HG02884 (cell line): ENCODE data around the gene MPC2.
A peak's percentile ranks its signal among the peaks of the same experiment; 100 is the strongest.

Experiments
- ATAC-seq: cut with Tn5 transposase; IDR thresholded peaks from one replicate; pipeline ENCODE4 v1.9.1; 2021; ENCODE audit warnings: mild to moderate bottlenecking, moderate library complexity; ENCODE audit not compliant: unreplicated experiment

Gene MPC2

DNA sequence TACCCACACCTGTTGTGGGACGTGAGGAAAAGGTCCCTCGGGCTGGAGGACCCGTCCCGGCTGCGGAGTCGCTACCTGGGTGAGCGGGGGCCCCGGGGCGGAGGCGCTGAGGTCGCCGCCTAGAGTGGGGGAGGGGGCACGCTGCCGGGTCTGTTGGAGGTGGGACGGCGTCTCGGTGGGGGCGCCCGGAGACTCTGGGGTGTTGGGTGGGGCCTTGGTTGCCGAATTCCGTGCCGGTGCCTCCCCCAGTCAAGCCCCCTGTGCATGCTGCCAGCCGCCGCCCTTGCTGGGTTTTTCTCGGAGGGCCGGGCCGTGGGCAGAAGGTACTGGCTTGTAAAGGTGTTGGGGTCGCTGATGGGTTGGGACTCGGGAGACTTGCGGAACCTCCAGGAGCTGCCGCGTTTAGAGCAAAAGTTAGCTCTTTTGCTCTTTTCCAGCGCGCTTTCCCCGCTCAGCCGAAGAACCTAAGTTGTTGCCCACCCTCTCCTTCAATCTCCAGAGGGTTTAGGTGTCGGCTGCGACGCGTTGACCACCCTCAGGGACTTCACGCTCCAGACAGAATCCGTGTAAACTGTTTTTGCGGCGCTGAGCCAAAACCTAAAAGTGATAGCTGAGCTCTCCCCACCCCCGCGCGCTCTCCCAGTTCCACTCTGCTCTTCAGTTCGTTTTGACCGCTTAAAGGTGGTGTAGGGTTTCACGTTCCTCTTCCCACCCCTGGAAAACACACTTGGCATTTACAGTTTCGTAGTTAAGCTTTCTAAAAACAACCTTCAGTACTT, at the start of gene MPC2:
MPC2 (minus strand) TSS at position 143 of the 779 bp plus-strand sequence. CDS start 1,231 bp downstream, outside the sequence.
- ATAC-seq: peak; percentile 15

DNA sequence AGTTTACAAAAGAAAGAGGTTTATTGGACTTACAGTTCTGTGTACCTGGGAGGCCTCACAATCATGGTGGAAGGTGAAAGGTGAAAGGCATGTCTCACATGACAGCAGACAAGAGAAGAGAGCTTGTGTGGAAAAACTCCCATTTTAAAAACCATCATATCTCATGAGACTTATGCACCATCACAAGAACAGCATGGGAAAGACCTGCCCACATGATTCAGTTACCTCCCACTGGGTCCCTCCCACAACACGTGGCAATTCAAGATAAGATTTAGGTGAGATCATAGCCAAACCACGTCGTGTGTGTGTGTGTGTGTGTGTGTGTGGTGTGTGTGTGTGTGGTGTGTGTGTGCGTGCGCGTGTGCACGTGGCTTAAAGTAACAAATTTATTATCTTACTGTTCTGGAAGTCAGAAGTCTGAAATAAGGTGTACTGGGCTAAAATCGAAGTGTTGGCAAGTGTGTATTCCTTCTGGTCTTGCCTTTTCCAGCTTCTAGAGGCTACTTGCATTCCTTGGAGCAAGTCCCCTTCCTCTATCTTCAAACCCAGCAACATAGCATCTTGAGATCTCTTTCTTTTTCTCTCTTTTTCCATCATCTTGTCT, 48.1 kb upstream of the MPC2 start:
- no peak for ATAC-seq

DNA sequence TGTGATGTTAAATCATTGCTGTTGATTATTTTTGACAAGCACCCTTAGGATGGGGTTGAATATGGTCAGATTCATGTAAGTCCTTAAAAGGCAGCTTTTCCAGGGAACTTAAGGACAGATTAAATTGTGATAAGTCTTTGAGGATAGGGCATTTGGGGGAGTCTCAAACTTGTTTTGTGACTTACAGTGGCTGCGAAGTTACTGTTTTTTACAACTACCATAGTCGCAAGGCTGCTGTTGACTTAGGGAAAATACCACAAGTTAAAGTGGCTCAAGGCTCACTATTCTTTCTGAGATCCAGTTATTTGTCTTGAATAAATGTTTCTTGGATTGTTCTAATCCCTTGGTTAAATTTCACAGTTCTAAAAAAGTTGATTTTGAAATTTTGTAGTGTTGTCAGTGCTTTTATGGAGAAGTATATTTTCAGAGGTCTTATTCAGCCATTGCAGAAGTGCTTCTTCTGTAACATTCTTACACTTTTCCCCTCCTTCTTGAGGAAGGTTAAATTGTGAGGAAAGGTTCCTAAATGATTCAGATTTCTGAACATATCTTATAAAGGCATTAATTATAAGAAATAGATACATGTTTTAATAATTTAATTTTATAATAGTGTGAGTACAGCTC, 47.0 kb upstream of the MPC2 start:
- no peak for ATAC-seq

DNA sequence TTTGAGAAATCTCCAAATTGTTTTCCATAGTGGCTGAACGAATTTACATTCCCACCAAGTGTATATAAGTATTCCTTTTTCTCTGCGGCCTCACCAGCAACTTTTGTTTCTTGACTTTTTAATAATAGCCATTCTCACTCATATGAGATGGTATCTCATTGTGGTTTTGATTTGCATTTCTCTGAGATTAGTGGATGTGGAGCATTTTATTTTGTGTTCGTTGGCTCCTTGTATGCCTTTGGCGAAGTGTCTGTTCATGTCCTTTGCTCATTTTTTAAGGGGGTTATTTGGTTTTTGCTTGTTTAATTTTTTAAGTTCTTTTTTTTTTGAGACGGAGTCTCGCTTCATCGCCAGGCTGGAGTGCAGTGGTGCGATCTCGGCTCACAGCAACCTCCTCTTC, 45.1 kb upstream of the MPC2 start:
- ATAC-seq: no peak

DNA sequence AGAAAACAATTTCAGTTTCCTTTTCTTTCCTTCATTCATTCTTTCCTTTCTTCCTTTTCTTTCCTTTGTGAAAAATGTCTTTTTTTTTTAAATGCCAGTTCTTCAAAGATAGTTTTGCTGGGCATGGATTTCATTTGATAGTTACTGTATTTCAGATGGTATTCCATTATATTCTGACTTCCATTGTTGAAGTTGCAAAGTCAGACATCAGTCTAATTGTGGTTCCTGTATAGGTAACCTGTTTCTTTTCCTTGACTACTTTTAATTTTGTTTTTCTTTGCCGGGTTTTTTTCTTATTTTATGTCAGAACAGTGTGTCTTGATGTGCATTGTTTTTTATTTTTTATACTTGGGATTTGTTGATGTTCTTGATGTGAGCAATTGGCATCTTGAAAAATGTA, 40.4 kb upstream of the MPC2 start:
- ATAC-seq: no peak

DNA sequence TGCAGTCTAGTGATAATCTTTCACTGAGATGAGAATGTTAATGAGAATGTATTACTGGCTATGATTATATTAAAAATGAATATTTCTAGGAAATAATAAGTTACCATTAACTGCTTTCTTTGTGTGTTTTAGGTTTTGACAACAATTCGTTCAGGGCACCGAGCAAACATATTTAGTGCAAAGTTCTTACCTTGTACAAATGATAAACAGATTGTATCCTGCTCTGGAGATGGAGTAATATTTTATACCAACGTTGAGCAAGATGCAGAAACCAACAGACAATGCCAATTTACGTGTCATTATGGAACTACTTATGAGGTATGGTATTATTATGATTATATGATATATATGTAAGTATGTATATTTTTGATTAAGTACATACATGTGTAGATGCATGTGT, 37.8 kb upstream of the MPC2 start:
- ATAC-seq: no peak

DNA sequence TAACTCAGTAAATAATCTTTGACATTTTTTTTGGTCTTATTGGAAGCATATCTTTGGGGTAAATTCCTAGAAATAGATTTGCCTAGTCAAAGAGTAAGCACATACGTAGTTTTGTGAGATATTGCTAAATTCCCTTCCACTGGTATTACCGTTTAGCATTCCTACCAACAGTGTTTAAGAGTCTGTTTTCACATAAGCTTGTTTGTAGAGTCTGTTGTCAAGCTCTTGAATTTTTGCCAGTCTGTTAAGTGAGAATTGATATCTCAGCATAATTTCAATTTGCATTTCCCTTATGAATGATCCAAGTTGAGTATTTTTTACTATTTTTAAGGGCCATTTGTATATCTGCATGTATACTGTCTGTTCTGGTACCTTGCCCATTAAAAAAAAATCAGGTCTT, 37.0 kb upstream of the MPC2 start:
- ATAC-seq: no peak

DNA sequence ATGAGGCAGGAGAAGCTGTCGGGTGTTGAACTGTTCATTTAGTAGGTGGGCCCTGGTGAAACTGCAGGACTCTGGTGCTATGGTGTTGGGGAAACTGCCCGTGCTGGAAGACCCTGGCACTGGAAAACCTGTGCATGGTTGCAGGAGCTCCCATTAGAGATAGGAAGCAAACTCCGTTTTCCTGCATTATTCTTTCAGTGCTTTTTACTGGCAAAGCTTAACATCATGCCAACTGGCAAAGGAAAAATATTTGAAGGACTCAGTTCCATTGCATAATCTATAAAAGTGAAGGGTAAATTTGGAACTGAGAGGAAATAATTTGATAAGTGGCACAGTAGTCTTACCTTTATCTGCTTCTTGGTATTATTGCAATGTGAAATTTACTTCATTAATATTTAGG, 31.7 kb upstream of the MPC2 start:
- no peak for ATAC-seq

DNA sequence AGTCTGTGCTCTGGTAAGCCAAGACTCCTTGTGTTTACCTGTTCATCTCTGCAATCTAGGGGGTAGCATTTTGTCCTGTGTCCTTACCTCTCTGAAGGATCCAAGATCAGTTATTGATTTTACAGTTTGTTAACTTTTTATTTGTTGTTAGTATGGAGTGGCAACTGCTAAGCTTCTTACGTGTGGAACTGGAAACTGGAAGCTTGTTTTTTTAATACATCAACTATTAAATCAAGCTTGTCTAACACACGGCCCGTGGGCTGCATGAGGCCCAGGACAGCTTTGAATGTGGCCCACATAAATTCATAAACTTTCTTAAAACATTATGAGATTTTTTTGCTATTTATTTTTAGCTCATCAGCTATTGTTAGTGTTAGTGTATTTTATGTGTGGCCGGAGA, 29.2 kb upstream of the MPC2 start:
- ATAC-seq: no peak

DNA sequence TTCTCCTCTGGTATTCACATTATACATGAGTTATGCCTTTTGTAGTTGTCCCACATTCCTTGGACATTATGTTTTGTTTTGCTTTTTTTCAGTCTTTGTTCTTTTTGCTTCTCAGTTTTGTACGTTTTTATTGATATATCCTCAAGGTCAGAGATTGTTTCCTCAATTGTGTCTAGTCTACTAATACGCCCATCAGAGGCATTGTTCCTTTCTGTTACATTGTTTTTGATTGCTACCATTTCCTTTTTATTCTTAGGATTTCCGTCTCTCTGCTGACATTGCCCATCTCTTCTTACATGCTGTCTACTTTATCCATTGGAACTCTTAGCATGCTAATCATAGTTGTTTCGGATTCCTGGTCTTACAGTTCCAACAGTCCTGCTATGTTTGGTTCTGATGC, 27.8 kb upstream of the MPC2 start:
- no peak for ATAC-seq

DNA sequence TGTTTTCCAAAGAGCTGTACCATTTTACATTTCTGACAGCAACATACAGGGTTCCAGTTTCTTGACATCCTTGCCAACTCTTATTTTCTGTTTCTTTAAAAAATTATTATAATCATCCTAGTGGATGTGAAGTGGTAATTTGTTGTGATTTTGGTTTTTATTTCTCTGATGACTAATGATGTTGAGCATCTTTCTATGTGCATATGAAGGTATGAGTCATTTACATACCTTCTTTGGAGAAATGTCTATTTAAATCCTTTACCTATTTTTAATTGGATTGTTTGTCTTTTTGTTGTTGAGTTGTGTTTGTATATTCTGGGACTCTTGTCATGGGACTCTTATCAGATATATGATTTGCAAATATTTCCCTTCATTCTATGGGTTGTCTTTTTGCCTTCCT, 20.8 kb upstream of the MPC2 start:
- no peak for ATAC-seq

DNA sequence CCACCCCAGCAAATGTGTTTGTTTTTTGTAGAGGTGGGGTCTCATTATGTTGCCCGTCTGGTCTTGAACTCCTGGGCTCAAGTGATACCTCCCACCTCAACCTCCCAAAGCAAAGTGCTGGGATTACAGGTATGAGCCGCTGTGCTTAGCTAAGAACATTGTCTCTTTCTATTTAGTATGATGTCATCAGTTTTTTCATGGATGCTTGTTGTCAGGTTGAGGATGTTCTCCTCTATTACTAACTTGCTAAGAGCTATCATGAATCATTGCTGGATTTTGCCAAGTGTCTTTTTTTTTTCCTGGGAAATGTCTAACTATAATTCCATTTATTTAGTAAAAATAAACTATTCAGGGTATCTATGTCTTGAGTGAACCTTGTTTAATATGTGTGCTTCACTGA, 19.0 kb upstream of the MPC2 start:
- ATAC-seq: no peak

DNA sequence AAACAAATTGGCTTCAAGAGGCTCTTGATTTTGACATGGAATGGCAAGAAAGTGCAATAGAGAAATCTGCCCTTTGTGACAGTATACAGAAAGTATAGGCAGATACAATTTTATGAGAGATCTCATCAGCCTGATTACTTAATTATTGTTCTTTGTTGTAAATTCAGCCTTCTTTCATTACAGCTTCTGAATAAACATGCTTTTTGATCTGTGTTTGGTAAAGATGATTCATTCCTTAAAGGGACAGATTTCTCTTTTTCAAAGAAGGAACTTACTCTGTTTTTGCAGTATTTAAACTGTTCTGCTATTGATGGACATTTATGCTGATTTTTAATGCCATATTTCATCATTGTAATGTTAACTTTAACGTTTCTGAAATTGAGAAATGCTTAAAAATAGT, 13.7 kb upstream of the MPC2 start:
- ATAC-seq: no peak

DNA sequence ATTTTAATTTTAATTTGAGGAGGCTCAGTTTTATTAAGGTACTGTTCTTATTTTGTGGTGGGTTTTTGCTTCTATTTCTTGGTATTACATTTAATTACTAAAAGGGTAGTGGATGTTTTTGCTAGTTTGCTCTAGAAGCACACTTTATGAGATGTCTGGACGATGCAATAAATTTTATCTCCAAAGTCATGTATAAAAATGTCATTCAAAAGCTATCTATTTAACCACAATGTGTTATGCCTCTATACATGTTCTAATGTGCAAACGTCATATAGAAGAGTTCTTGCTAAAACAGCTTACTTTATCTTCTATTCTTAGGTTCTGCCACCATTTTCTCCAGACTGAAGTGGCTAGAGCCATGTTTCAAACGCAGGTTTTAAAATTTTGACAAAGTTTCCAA, 12.9 kb upstream of the MPC2 start:
- ATAC-seq: no peak

DNA sequence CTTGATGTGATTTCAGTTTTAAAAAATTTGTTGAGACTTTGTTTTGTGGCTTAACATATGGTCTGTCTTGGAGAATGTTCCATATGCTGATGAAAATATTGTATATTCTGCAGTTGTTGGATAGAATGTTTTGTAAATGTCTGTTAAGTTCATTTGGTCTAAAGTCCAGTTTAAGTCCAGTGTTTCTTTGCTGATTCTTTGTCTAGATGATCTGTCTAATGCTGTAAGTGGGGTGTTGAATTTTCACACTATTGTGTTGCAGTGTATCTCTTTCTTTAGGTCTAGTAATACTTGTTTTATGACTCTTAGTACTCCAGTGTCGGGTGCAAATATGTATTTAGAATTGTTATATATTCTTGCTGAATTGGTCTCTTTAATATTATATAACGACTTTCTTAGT, 10.9 kb upstream of the MPC2 start:
- no peak for ATAC-seq

DNA sequence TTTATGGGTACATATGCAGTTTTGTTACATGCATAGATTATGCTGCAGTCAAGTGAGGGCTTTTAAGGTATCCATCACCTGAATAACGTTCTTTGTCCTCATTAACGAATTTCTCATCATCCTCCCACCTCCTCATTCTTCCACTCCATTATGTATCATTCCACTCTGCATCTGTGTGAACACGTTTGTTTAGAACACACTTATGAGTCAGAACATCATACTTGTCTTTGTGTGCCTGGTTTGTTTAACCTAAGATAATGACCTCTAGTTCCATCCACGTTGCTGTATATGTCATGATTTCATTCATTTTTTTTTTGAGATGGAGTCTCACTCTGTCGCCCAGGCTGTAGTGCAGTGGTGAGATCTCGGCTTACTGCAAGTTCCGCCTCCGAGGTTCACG, 6.7 kb upstream of the MPC2 start:
- ATAC-seq: no peak

DNA sequence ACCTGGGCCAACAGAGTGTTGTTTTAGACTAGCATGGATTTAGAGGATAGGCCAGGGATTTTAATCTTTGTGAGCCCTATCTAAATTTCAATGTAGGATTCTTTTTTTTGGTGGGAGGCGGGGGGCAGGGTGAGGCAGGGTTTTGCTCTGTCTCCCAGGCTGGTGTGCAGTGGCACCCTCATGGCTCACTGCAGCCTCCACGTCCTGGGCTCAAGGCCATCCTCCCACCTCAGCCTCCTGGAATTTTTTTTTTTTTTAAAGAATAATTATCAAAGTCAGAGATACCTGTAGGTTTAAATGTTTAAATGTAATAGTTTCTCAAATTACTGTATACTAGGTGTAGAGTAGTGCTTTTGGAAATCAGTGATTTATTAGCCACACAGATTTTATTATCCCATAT, 3.4 kb upstream of the MPC2 start:
- ATAC-seq: no peak

DNA sequence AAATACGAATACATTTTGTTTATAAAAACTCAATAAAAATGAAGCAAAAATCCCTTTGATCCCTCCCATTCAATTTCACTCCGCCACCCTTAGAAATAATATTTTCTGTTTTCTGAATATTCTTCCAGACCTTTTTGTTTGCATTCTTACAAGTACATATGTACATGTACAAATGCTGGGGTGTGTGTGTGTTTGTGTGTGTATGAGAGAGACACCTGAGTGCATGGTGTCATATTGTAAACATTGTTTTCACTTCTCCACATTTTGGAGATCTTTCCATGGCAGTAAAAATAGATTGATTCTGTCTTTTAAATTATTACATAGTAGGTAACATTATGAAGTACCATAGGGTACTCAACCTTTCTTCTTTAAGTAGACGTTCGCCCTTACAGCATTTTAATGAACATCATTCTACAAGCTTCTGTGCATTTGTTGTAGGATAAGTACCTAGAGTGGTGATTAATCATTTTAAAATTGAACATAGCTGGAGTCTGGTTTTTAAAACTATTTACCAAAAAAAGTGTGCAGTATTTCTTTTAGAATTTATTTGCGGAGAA, 1.3 kb upstream of the MPC2 start:
- ATAC-seq: no peak

DNA sequence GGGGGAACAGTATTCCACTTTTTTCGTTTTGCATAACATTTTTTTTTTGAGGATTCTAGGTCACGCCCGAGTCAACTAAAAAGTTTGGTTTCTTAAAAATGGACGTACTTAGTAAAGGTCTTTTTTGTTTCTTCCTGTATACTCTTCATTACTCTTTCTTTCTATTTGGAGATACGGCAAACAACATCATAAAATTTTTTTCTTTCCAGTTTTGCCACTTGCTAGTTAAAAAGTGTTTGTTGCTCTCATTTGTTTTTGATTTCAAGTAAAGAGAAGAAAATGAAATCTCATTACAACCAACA, 788 bp upstream of the MPC2 start:
- no peak for ATAC-seq

DNA sequence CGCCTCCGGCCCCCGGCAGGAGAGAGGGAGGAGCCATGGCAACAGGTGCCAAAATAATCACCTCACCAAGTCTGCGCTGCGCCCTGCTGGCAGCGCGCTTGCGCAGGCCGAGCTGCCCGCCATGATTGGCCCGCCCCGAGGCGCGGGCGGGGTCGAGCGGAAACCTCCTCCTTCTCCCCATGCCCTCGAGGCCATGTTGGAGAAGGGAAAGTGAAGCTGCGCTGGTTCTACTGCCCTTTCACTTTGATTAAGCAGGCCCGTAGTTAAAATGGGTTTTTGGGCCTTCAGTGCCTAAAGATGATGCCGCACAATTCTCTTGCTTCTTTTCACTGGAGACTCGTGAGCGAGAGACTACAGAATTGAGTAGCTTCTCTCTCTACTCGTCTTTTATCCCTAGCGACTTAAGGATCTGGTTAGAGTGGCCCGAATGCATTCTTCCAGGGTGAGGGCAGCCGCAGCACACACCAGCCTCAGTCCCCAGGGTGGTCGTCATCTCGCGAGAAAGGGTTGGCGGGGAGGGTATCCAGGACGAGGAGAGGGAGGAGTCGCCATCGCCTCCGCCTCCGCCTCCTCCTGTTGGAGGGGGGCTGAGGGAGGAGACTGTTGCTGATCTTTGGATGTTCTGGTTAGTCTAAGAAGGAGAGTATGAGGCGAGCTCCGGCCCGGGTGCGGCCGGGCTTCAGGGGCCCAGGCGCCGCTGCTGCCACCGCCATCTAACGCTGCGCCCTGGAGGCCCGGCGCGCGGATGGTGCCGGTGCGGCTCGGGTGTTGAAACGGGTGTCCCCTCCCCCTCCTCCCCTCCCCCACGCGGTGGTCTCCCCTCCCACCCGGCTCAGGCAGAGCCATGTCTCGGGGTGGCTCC, 573 bp downstream of the MPC2 start, which contains the start of gene DCAF6:
DCAF6 (plus strand) TSS at position 616 of the 862 bp plus-strand sequence; CDS start at position 845, 229 bp downstream.
- ATAC-seq: peak; percentile 76
